ENCODE measurements around the gene EEF1AKMT3. TPM values are rescaled to one million over a fixed set of nuclear protein-coding genes. Genes with fewer than 3 reads are reported as not detected.

EEF1AKMT3 gene
- total and polyA plus RNA-seq, 2 of the 4 experiments (the other 2 are of a cell fraction) = 3.2 to 8.1 TPM

DNA sequence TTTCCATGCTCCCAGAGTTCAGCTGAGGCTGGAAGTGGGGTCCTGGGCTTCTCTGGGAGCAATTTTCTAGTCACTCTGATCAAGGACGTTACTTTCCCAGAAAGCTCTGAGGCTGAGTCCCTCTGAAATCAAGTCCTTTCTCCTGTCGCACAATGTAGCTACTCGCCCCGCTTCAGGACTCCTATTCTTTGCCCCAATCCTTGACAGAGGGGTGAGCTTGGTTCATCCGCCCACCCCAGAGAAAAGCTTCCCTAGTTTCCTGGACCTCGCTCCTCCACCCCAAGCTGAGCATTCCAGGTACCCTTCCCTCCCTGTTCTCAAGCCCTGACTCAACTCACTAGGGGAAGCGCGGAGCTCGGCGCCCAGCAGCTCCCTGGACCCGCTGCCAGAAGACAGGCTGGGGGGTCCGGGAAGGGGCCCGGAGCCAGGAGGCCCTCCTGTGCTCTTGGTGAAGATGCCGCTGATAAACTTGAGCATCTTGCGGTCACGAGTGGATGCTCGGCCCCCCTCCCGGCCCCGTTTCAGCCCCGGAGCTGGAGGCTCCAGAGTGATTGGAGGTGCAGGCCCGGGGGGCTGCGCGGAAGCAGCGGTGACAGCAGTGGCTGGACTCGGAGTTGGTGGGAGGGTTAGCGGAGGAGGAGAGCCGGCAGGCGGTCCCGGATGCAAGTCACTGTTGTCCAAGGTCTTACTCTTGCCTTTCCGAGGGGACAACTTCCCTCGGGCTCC is 35.5 kb upstream of the EEF1AKMT3 start:
- dilution Hi-C loops (cut with HindIII; ENCODE audit: low sequenced_read_pairs, unreplicated experiment) = no loop called here
- Histone ChIP-seq H2BK5ac (ENCODE audit: low read depth, low read length, poor library complexity, severe bottlenecking) (no peak overlapping the region), H3K14ac (replicated peaks; ENCODE audit: low read depth, low read length) (no peak overlapping the region), H4K8ac (ENCODE audit: low read depth in 2 of 2, low read length in 2 of 2) (no peak overlapping the region), H3K9me1 (ENCODE audit: insufficient read depth, low read length) (no peaks in the 10 kb centered on the region), H2AK9ac (replicated peaks; ENCODE audit: low read depth, low read length, poor library complexity) (no peak overlapping the region), H2AFZ (replicated peaks; ENCODE audit: low read length, poor library complexity) (peak overlapping the region; percentile 87), H2BK120ac (ENCODE audit: low read depth, low read length) (no peak overlapping the region), H3K4ac (ENCODE audit: low read depth, low read length) (no peak overlapping the region), H3K27ac (ENCODE audit: insufficient read depth, low read length) (no peak overlapping the region), H3K9ac (ENCODE audit: low read depth, low read length) (no peak overlapping the region), H3K23ac (ENCODE audit: low read depth, low read length) (peak overlapping the region; percentile 89), H4K5ac (ENCODE audit: low read depth, low read length) (no peak overlapping the region), H4K91ac (ENCODE audit: insufficient read depth, low read depth, low read length) (no peak overlapping the region), H3K79me1 (ENCODE audit: low read depth in 1 of 2, low read length in 2 of 2) (no peaks in the 10 kb centered on the region), H3K18ac (ENCODE audit: low read depth, low read length) (no peak overlapping the region), H2AK5ac (ENCODE audit: low read depth, low read length) (no peak overlapping the region), H3K27me3 (ENCODE audit: control insufficient read depth, insufficient read depth, low read length) (peaks cover 94% of the 10 kb centered on the region), H3K36me3 (ENCODE audit: control insufficient read depth, insufficient read depth, low read length) (no peaks in the 10 kb centered on the region), H3K4me2 (ENCODE audit: low read depth, low read length) (peak overlapping the region; percentile 41; the same call in 1 of the 2 replicates), H3K9me3 (ENCODE audit: control insufficient read depth, insufficient read depth, low read length) (peaks cover 2% of the 10 kb centered on the region; the same call in 1 of the 2 replicates), H2BK20ac (ENCODE audit: low read depth, low read length) (no peak overlapping the region), H2BK15ac (ENCODE audit: low read depth, low read length) (no peak overlapping the region), H3K4me1 (ENCODE audit: control insufficient read depth, insufficient read depth, low read length) (0 out of 2 replicates have a peak, but pooled peaks cover 3% of the 10 kb centered on the region), H3K56ac (ENCODE audit: extremely low read depth, insufficient read depth, low read length) (no peak overlapping the region), H3K4me3 (ENCODE audit: insufficient read depth, low read depth, low read length) (no peak overlapping the region), H4K20me1 (ENCODE audit: insufficient read depth, low read length) (0 out of 2 replicates have a peak, but pooled peaks cover 10% of the 10 kb centered on the region)
- TF ChIP-seq FOS (IDR thresholded peaks at IDR 0.05; ENCODE audit: low read depth, low read length) = no peak
- no peak for TF ChIP-seq MXI1 (IDR thresholded peaks at IDR 0.05; ENCODE audit: borderline replicate concordance, low read depth, low read length)
- TF ChIP-seq RAD21 (IDR thresholded peaks at IDR 0.05; ENCODE audit: low read length) = no peak
- TF ChIP-seq CHD1 (IDR thresholded peaks at IDR 0.05; ENCODE audit: low read depth, low read length) = no peak
- TF ChIP-seq CEBPB (IDR thresholded peaks at IDR 0.05; ENCODE audit: low read depth, low read length) = no peak
- no peak for TF ChIP-seq MAZ (IDR thresholded peaks at IDR 0.05; ENCODE audit: borderline replicate concordance, low read depth, low read length)
- no peak for TF ChIP-seq RCOR1 (IDR thresholded peaks at IDR 0.05; ENCODE audit: insufficient replicate concordance, low read length)
- no peak for TF ChIP-seq NFE2L2 (IDR thresholded peaks at IDR 0.05; ENCODE audit: low read depth, low read length)
- TF ChIP-seq MAFK (IDR thresholded peaks at IDR 0.05; ENCODE audit: low read depth, low read length) = no peak
- no peak for TF ChIP-seq BHLHE40 (IDR thresholded peaks at IDR 0.05; ENCODE audit: low read depth, low read length)
- TF ChIP-seq SMC3 (IDR thresholded peaks at IDR 0.05; ENCODE audit: low read depth, low read length) = no peak
- TF ChIP-seq CTCF (conservative IDR thresholded peaks at IDR 0.05; ENCODE audit: low read depth, low read length) = no peak
- TF ChIP-seq ELK1 (IDR thresholded peaks at IDR 0.05; ENCODE audit: borderline replicate concordance, low read depth, low read length) = no peak
- no peak for TF ChIP-seq POLR2A (IDR thresholded peaks at IDR 0.05; ENCODE audit: low read depth, low read length)
- TF ChIP-seq RFX5 (IDR thresholded peaks at IDR 0.05; ENCODE audit: low read depth, low read length) = no peak
- ATAC-seq (ENCODE audit: low read depth) (no peak), DNase-seq (no peak)
- ChIA-PET CTCF (interaction anchor here (0.5 to 1.9 kb wide), 6 partner anchors 8 to 216 kb away, joined by 3 to 6 read pairs (median 3); partner anchors contain the start of gene TSPAN31), POLR2A (ENCODE audit: unreplicated experiment) (no interaction called here)
- in situ Hi-C loops (cut with MboI; ENCODE audit: low sequenced_read_pairs) = loop anchor here (10.0 kb wide), 1 partner anchor 152 kb away; no protein-coding TSS in a partner anchor
- no TSS peak for BruUV-seq (replicated peaks)
- WGBS, 2 experiments (ENCODE audit: extremely low coverage in 2 of 2, insufficient read length in 1 of 2) = 5% methylated on average over 11 of the region's 31 CpGs; no CpG with 5 or more reads in 1 of the 2 experiments
- intact Hi-C loops (cut with micrococcal nuclease) = loop anchor here (5.0 kb wide), 1 partner anchor 155 kb away; no protein-coding TSS in a partner anchor
